Stimulated activated memory B cell treated with anti-CD40 and anti-IgM and Interleukin-4, amounts not matched to agents 10 μg/mL and 1 μg/mL and 100 μg/mL, for 72 hours (primary cell): Measurements from ENCODE around the gene ELL.
A peak's percentile ranks its signal among the peaks of the same experiment; 100 is the strongest.

ENCODE experiments used
- ATAC-seq: fragments of 150-1000 bp; cut with Tn5 transposase; 2 replicates; pipeline ENCODE4 v1.10.0; 2021
- H3K27ac Mint-ChIP-seq: one replicate; pipeline ENCODE4 v1.8.0; 2022; ENCODE audit warnings: mild to moderate bottlenecking, mixed read lengths
- H3K27me3 Mint-ChIP-seq: one replicate; pipeline ENCODE4 v1.8.0; 2022; ENCODE audit warnings: mixed read lengths
- H3K36me3 Mint-ChIP-seq: one replicate; pipeline ENCODE4 v1.8.0; 2022; ENCODE audit warnings: mixed read lengths
- H3K4me1 Mint-ChIP-seq: one replicate; pipeline ENCODE4 v1.8.0; 2022; ENCODE audit warnings: mixed read lengths
- H3K4me3 Mint-ChIP-seq: one replicate; pipeline ENCODE4 v1.8.0; 2022; ENCODE audit warnings: mild to moderate bottlenecking, moderate library complexity, mixed read lengths
- H3K9me3 Mint-ChIP-seq: one replicate; pipeline ENCODE4 v1.8.0; 2022; ENCODE audit warnings: mixed read lengths

The ELL gene

DNA sequence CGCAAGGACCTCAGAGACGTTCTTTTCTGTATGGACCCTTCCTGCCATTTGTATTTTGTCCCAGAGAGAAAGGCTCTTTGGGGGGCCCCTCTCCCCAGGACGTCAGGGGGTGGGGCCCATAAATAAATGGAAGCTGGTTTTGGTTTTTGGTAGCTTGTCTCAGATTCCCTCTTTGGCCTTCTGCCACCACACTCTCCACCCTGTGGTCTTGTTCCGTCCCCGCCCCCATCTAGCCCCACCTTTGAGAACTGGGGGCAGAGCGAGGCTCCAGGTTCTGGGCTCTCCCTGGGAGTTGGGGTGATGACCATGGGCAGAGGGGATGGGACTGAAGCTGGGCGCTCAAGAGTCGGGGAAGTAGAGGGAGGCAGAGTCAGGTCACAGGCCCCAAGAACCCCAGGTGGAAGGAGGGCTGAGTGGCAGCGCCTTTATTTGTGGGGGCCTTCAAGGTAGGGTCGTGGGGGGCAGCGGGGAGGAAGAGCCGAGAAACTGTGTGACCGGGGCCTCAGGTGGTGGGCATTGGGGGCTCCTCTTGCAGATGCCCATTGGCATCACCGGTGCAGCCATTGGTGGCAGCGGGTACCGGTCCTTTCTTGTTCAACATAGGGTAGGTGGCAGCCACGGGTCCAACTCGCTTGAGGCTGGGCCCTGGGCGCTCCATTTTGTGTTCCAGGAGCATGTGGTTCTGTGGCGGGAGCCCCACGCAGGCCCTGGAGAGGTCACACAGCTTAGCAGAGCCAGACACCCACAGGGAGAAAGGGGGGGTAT lies 87.3 kb downstream of the ELL start:
- no peaks in the 10 kb centered on the region for H3K9me3 Mint-ChIP-seq
- ATAC-seq, result no peak
- no peaks in the 10 kb centered on the region for H3K27me3 Mint-ChIP-seq
- H3K27ac Mint-ChIP-seq, result peak overlapping the region; percentile 83
- peaks cover 53% of the 10 kb centered on the region for H3K4me1 Mint-ChIP-seq
- H3K36me3 Mint-ChIP-seq, result no peaks in the 10 kb centered on the region
- H3K4me3 Mint-ChIP-seq, result peak overlapping the region; percentile 93

DNA sequence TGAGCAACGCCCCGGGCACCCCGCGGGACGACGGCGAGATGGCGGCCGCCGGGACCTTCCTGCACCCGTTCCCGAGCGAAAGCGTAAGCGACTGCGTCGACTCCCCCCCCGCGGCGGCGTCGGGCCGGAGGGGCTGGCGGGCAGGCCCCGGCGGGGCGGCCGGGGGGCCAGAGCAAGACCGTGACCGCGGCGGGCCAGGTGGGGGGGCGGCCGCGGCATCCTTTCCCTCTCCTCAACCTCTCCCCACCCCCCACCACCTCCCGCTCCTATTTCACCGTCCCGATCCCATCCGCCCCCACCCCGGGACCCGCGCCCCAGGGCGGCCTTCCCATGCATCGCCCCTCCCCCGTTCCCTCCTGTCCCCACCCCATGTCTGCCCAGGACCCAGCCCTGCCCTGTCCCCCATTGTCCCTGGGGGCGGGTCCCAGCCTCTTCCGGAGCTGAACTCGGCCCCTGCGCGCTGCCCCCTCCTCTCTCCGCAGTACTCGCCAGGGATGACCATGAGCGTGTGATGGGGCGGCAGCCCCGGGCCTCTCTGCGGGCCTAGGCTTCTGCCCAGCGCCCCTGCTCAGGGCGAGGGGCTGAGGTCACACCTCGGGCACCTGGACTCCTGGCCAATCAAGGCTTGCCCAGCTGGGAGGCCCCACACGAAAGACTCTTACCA lies 88.0 kb downstream of the ELL start:
- ATAC-seq, result no peak
- peak overlapping the region; percentile 93 for H3K4me3 Mint-ChIP-seq
- no peaks in the 10 kb centered on the region for H3K36me3 Mint-ChIP-seq
- H3K9me3 Mint-ChIP-seq, result no peaks in the 10 kb centered on the region
- peak overlapping the region; percentile 83 for H3K27ac Mint-ChIP-seq
- no peaks in the 10 kb centered on the region for H3K27me3 Mint-ChIP-seq
- peaks cover 51% of the 10 kb centered on the region for H3K4me1 Mint-ChIP-seq

DNA sequence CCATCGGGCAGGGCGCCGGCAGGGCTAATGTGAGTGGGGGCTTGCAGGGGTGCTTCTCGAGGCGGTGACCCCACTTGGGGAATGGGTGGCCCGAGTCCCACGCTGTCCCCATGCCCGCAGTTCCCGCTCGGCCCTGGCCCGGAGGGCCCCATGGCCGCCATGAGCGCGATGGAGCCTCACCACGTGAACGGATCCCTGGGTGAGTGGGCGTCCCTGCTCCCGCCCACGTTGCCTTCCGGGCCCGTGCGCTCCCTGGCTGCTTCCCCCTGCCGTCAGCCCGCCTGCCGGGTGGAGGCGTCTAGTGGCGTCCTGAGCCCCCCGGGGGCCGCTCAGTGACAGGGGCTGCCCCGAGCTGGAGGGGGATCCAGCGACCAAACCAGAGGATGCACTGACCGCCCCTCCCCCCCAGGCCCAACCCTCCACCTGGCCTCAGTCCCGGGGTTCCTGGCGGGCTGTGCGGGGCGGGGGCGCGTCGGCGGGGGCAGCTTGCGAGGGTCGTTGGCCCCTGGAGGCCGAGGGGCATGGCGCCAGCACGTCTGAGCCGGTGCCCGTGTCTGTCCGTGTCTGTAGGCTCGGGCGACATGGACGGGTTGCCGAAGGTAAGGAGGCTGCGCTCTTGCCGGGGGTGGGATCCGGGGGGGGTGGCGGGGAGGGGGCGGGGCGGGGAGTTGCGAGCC lies 88.7 kb downstream of the ELL start:
- H3K9me3 Mint-ChIP-seq, result no peaks in the 10 kb centered on the region
- no peaks in the 10 kb centered on the region for H3K36me3 Mint-ChIP-seq
- ATAC-seq, result peak; percentile 9
- H3K4me3 Mint-ChIP-seq, result peak overlapping the region; percentile 75
- no peaks in the 10 kb centered on the region for H3K27me3 Mint-ChIP-seq
- H3K4me1 Mint-ChIP-seq, result peaks cover 48% of the 10 kb centered on the region
- H3K27ac Mint-ChIP-seq, result peak overlapping the region; percentile 65

DNA sequence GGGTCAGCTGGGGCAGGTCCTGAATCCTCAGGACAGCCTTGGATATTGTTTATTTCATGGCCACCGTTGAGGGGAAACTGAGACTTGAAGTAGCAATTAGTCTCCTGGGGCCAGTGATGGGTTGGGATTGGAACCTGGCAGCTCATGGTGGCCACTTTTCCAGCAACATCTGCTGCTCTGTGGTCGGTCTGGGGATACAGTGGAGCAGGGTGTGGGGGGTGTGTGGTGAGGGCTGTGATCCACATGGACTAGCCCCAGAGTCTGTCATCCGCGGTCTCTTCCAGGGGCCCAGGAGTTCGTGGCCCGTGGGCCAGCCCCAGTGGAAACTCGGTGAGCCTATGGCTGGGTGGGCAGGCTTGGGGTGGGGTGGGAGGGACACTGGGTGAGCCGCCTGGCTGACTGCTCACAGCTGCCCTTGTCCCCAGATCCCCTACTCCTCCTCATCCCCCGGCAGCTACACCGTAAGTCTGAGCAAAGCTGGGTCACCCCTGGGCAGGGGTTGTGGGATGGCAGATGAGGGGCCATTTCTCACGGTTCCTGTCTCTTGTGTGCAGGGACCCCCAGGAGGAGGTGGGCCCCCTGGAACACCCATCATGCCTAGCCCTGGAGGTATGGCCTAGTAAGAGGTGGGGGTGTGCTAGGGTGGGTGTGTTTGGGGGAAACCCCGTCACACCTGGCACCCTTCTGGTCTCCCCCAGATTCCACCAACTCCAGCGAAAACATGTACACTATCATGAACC lies 89.4 kb downstream of the ELL start:
- no peak for ATAC-seq
- Mint-ChIP-seq H3K9me3 (no peaks in the 10 kb centered on the region), H3K27me3 (no peaks in the 10 kb centered on the region), H3K4me3 (peak overlapping the region; percentile 75), H3K4me1 (peaks cover 48% of the 10 kb centered on the region), H3K27ac (peak overlapping the region; percentile 65), H3K36me3 (no peaks in the 10 kb centered on the region)

DNA sequence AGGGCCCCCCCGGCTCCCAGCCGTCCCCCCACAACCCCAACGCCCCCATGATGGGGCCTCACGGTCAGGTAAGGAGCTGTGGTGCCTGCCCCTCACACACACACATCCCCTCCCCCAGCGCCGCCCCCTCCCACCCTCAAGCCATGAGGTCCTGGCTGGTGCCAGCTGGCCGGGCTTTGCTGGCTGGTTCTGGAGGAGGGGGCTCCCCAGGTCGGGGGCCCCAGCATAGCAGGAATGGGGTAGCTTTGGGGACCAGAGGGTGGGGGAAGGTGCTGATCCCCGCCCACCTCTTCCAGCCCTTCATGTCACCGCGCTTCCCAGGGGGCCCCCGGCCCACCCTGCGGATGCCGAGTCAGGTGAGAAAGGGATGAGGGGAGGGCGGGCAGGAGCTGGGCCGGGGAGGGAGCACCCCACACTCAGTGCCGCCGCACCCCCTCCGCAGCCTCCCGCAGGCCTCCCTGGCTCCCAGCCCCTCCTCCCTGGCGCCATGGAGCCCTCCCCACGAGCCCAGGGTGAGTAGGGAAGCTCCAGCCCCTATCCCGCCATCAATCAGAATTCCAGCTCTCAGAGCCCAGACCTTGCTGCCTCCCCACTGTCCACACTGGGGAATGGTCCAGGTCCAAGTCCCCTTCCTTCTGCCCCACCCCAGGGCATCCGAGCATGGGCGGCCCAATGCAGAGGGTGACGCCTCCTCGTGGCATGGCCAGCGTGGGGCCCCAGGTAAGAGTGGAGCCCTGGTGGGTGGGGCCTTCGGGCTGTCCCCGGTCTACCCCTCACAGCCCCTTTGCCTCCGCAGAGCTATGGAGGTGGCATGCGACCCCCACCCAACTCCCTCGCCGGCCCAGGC lies 90.3 kb downstream of the ELL start:
- Mint-ChIP-seq H3K9me3 (no peaks in the 10 kb centered on the region), H3K4me3 (no peak overlapping the region), H3K36me3 (no peaks in the 10 kb centered on the region), H3K27ac (no peak overlapping the region), H3K27me3 (no peaks in the 10 kb centered on the region), H3K4me1 (peaks cover 48% of the 10 kb centered on the region)
- no peak for ATAC-seq

DNA sequence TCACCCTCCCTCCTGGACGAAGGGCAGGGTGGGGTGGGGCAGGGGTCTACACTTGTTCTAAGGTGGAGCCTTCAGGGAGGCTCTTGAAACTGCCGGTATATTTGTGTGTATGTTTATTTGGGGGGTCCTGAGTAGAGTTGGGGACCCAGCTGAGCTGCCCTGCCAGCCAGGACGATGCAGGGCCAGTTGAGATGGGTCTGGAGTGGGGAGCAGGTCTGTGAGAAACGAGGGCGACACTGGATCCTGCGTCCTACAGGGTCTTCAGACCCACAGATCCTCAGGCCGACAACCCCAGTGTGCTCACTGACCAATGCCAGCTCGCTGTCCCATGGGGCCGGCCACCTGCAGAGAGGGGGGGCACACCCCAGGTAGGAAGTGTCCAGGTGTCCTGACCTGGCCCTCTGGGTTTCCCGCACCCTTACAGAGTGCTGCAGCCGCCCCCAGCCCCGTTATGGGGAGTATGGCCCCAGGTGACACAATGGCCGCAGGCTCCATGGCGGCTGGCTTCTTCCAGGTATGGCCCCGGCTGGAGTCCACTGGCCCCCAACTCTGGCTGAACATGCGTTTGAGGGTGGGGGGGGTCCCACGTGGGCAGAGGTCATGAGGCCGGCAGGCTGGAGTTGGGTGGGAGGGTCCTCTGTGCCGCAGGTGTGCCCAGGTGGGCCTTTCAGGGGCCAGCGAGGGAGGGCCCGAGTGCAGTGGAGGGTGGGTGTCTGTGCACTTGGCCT lies 91.3 kb downstream of the ELL start:
- Mint-ChIP-seq H3K4me1 (peaks cover 44% of the 10 kb centered on the region), H3K27me3 (no peaks in the 10 kb centered on the region), H3K36me3 (no peaks in the 10 kb centered on the region), H3K4me3 (peak overlapping the region; percentile 16), H3K27ac (no peak overlapping the region), H3K9me3 (no peaks in the 10 kb centered on the region)
- no peak for ATAC-seq

DNA sequence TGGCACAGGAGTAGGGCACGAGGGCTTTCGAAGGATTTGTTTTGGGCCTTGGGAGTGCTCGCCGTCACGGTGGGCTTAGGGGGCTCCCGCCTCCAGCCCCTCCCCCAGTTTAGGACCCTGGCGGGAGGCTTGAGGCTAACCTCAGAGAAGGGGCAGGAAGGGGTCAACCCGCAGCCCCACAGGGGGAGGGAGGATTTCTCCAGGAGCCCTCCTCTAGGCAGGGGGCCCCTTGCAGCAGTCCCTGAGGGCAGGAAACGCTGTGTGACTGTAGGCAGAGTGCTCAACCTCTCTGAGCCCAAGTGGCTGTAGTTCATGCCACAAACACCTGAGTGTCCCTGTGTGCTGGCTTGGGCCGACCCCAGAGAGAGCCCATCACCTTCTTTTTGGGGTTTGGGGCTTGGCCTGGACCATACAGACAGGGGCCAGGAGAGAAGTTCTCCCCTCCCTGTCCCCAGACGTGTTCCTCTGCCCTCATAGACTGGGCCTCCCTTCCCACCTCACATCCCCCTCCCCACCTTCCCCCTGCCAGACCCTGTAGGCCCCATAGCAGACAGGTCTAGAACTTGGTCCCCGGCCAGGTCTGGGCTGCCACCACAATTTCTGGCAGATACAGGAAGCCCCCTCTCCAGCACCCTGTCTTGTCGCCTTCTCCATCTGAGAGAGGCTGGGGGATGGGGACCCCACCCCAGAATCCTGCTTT lies 92.0 kb downstream of the ELL start:
- Mint-ChIP-seq H3K27ac (peak overlapping the region; percentile 66), H3K9me3 (no peaks in the 10 kb centered on the region), H3K36me3 (no peaks in the 10 kb centered on the region), H3K4me3 (peak overlapping the region; percentile 46), H3K4me1 (peaks cover 43% of the 10 kb centered on the region), H3K27me3 (no peaks in the 10 kb centered on the region)
- ATAC-seq, result no peak

DNA sequence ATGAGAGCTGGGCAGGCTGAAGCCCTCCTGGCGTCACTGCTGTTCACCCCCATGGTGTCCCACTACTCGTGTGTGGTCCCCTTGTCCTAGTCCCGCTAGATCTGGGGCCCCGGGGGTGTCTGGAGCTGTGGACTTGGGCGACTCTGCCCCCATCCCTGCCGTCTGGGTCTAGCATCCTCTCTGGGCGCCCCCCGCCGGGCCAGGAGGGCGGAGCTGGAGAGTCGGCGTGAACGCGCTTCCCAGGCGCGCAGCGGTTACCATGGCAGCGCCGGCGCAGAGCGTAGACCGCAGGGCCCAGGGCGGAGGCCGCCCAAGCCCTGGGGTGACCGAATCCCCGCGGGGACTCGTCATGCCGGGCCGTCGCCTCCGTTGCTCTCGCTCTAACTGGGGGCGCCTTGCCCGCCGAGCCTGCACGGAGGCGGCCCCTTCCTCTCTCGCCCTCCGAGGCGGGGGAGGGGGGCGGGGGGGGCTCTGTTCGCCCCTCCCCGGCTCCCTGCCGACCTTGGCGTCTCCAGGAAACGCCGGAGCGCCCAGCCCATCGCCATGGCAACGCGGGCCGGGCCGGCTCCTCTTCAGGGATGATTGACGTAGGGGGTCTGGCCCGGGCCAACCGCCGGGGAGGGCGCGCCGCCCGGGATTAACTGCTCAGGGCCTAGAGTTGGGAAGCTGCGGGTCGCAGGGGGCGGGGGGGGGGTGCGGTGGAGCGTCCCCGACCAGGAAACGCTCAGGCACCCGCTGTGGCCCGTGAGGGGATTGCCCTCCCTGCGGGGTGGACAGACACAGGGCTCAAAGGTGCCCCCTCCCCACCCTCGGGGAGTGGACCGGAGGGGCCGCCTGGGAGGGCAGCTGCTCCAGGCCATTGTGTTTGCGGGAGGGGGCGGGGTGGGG lies 92.8 kb downstream of the ELL start:
- H3K4me1 Mint-ChIP-seq, result peaks cover 41% of the 10 kb centered on the region
- H3K4me3 Mint-ChIP-seq, result peak overlapping the region; percentile 66
- H3K36me3 Mint-ChIP-seq, result no peaks in the 10 kb centered on the region
- no peaks in the 10 kb centered on the region for H3K9me3 Mint-ChIP-seq
- H3K27me3 Mint-ChIP-seq, result no peaks in the 10 kb centered on the region
- peak overlapping the region; percentile 66 for H3K27ac Mint-ChIP-seq
- peak; percentile 83 for ATAC-seq

DNA sequence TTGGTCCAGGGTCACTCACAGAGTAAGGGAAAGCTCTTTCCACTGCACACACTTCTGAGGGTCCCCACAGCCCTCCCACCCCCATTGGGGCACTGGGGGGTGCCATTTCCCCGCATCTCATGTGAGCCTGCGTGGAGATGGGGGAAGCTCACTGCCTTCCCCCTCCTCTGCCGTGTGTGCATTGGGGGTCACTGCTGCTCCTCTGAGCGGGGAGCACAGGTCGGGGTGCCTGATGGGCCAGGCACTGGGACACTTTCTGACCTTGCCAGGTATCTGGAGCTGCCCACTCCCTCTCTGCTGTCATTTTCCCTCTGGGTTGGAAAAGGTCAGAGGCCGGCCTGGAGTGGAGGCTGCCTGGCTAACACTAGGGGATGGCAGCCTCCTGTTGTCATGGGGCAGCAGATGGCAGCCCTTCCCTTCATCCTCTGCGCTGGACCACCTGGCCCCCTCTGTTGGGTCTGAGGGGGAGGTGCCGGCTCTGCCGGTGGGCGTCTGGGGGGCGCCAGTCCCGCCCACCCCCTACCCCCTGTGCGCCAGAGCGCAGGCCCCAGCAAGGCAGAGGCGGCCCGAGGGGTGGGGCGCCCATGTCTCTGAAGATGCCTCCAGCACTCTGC lies 93.6 kb downstream of the ELL start:
- Mint-ChIP-seq H3K9me3 (no peaks in the 10 kb centered on the region), H3K4me3 (peak overlapping the region; percentile 66), H3K27ac (peak overlapping the region; percentile 66), H3K4me1 (peaks cover 43% of the 10 kb centered on the region), H3K27me3 (no peaks in the 10 kb centered on the region), H3K36me3 (no peaks in the 10 kb centered on the region)
- no peak for ATAC-seq

DNA sequence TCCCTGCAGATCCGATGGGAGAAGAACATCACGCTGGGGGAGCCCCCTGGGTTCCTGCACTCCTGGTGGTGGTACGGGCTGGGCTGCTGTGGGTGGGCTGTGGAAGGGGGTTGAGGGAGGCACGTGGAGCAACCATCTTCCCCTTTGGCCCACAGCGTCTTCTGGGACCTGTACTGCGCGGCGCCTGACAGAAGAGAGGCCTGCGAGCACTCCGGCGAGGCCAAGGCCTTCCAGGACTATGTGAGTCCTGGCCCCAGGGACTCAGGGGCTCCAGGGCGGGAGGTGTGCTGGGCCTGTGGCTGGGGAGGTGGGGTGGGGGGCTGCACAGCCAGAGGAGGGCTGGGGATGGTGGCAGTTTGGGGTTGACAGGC lies 94.1 kb downstream of the ELL start:
- H3K27ac Mint-ChIP-seq, result no peak overlapping the region

DNA sequence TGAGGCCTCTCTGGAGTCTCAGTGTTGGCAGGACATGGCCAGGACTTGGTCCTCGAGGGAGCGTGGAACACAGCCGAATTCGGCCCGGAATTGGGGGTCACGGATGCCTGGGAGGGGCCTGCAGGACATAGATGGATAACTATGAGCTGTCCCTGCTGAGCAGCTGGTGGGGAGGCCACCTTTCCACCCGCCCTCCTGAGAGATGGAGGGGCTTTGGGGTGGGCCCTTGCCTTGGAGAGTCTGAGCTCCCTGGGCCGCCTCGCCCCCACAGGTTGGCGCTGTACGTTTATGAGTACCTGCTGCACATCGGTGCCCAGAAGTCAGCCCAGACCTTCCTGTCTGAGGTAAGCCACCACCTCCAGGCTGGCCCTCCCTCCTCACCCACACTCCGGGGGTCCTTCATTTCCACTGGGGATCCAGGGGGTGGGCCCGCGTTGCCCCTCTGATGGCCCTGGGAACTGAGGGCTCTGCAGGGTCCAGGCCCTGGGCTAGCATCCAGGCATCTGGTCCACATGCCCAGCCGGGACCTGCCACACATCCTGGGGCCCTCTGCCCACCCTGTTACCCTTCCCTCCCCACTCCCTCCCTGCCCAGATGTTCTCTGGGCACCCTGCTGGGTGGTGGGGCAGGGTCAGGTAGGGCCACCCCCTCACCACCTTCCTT lies 94.7 kb downstream of the ELL start:
- no peaks in the 10 kb centered on the region for H3K9me3 Mint-ChIP-seq
- H3K27ac Mint-ChIP-seq, result no peak overlapping the region
- H3K4me3 Mint-ChIP-seq, result no peak overlapping the region
- no peak for ATAC-seq
- H3K4me1 Mint-ChIP-seq, result peaks cover 47% of the 10 kb centered on the region
- no peaks in the 10 kb centered on the region for H3K36me3 Mint-ChIP-seq
- H3K27me3 Mint-ChIP-seq, result no peaks in the 10 kb centered on the region

More for the DNA sequence above, 94.1 kb downstream of the ELL start:
- H3K4me1 Mint-ChIP-seq, result peaks cover 45% of the 10 kb centered on the region
- H3K9me3 Mint-ChIP-seq, result no peaks in the 10 kb centered on the region
- H3K36me3 Mint-ChIP-seq, result no peaks in the 10 kb centered on the region
- no peak overlapping the region for H3K4me3 Mint-ChIP-seq
- no peaks in the 10 kb centered on the region for H3K27me3 Mint-ChIP-seq
- no peak for ATAC-seq

DNA sequence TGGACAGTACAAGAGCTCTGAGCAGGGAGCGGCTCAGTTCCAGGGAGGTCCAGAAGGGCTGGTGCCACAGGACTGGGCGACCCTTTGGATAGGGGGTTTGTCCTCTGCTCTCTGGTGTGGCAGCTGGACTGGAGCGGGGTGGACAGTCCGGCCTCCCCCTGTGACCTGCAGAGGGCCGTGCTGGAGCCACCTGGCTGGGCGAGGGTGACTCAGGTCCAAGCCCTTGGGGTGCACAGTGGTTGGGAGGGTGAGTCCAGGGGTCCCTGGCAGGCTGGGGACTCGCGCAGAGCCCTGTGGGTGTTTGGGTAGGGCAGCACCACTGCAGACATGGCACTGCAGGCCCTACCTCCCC lies 95.5 kb downstream of the ELL start:
- Mint-ChIP-seq H3K27me3 (no peaks in the 10 kb centered on the region), H3K36me3 (no peaks in the 10 kb centered on the region), H3K4me1 (peaks cover 51% of the 10 kb centered on the region), H3K27ac (no peak overlapping the region), H3K9me3 (no peaks in the 10 kb centered on the region), H3K4me3 (no peak overlapping the region)
- no peak for ATAC-seq
